ENCODE measurements around the gene CDKL5.
"Not testable (repeated sequence)": the region's sequence is repeated elsewhere in the genome, so short reads cannot be mapped to it uniquely, and the experiment has no call there.

The CDKL5 gene

GRCh38 chrX:18425199-18426003, at the start of gene CDKL5:
Gene CDKL5, plus strand, starts transcription at chrX:18425608. Its CDS starts 81,489 bp downstream, at chrX:18507097.
- peak; percentile 94 for DNase-seq

GRCh38 chrX:18377796-18378195, 47.6 kb upstream of the CDKL5 start:
- peak; percentile 21 for DNase-seq

- no peak for DNase-seq
Measured at GRCh38 chrX:18389966-18390365, 35.4 kb upstream of the CDKL5 start.

GRCh38 chrX:18390941-18391538, 34.4 kb upstream of the CDKL5 start:
- DNase-seq, result peak; percentile 44

GRCh38 chrX:18394477-18394876, 30.9 kb upstream of the CDKL5 start:
- DNase-seq, result no peak

GRCh38 chrX:18401848-18402213, 23.6 kb upstream of the CDKL5 start:
- DNase-seq, result no peak

- no peak for DNase-seq
Measured at GRCh38 chrX:18406531-18407266, 18.7 kb upstream of the CDKL5 start.

GRCh38 chrX:18410038-18410437, 15.4 kb upstream of the CDKL5 start:
- DNase-seq, result no peak

- DNase-seq, result no peak
Measured at GRCh38 chrX:18415386-18415785, 10.0 kb upstream of the CDKL5 start.

- no peak for DNase-seq
Measured at GRCh38 chrX:18422325-18422724, 3.1 kb upstream of the CDKL5 start.

- no peak for DNase-seq
Measured at GRCh38 chrX:18422886-18423285, 2.5 kb upstream of the CDKL5 start.

GRCh38 chrX:18424482-18425198, 768 bp upstream of the CDKL5 start:
- DNase-seq, result no peak

- no peak for DNase-seq
Measured at GRCh38 chrX:18426004-18426320, 554 bp downstream of the CDKL5 start.

- DNase-seq, result no peak
Measured at GRCh38 chrX:18428006-18428405, 2.6 kb downstream of the CDKL5 start.

GRCh38 chrX:18433288-18433687, 7.9 kb downstream of the CDKL5 start:
- DNase-seq, result not testable (repeated sequence)

- no peak for DNase-seq
Measured at GRCh38 chrX:18434896-18435295, 9.5 kb downstream of the CDKL5 start.

GRCh38 chrX:18436017-18436416, 10.6 kb downstream of the CDKL5 start:
- no peak for DNase-seq

GRCh38 chrX:18440835-18441234, 15.4 kb downstream of the CDKL5 start:
- DNase-seq, result no peak

GRCh38 chrX:18441780-18442367, 16.5 kb downstream of the CDKL5 start:
- no peak for DNase-seq

- no peak for DNase-seq
Measured at GRCh38 chrX:18448416-18448815, 23.0 kb downstream of the CDKL5 start.

- DNase-seq, result no peak
Measured at GRCh38 chrX:18449236-18449635, 23.8 kb downstream of the CDKL5 start.

- no peak for DNase-seq
Measured at GRCh38 chrX:18455384-18455783, 30.0 kb downstream of the CDKL5 start.

GRCh38 chrX:18457000-18457399, 31.6 kb downstream of the CDKL5 start:
- peak; percentile 2 for DNase-seq
